Measurements from ENCODE around the gene CTNNBIP1.
A peak's percentile ranks its signal among the peaks of the same experiment; 100 is the strongest.

The CTNNBIP1 gene

DNA sequence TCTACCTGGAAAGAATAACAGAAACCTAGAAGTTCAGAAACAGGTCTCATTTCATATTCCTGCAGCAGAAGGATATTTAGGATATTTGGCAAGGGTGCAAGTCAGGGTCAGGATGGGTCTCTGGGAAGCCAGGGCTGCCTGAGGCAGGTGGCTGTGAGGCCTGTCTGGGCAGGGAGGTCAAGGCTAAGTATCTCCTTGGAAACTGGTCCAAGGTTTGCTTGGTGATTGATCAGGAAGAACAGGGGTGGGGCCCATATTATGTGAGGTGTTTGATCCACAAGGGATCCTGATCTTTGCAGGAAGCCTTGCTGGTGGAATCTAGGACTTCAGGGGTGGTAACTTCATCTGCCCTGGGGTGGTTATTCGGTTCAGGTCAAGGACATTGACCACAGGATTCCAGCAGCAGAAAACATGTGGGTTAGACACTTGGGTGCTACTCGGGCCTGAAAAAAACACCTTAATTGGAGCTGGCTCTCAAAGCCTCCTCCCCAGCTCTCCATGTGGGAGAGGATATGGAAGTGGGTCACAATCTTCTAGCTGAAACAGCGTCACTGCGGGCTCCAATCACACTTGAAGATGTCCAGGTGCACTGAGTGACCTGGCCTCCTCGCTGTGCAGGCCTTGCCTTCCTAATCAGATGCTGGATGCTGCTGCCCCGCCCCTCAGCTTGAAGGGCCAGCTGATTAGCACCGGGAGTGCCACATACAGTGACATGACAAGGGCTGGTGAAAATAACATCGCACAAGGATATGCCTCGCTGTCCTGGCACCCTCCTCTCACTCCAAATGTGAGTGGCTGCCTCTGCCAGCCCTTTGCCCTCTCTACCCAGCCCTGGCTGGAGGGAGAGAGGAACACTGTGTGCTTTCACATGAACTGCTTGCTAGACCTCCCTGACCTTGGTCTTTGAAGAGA is 8.7 kb downstream of the CTNNBIP1 start:
- Histone ChIP-seq H3K9me3 (ENCODE audit: control insufficient read depth, low read length) (no peaks in the 10 kb centered on the region), H3K4me3 (ENCODE audit: low read length) (peak overlapping the region; percentile 1), H3K36me3 (ENCODE audit: control insufficient read depth, insufficient read depth, low read length) (no peaks in the 10 kb centered on the region), H3K4me1 (ENCODE audit: control insufficient read depth, insufficient read depth, low read length) (peaks cover 40% of the 10 kb centered on the region), H3K27me3 (ENCODE audit: control insufficient read depth, insufficient read depth, low read length) (no peaks in the 10 kb centered on the region), H3K9ac (ENCODE audit: low read length) (peak overlapping the region; percentile 44)

DNA sequence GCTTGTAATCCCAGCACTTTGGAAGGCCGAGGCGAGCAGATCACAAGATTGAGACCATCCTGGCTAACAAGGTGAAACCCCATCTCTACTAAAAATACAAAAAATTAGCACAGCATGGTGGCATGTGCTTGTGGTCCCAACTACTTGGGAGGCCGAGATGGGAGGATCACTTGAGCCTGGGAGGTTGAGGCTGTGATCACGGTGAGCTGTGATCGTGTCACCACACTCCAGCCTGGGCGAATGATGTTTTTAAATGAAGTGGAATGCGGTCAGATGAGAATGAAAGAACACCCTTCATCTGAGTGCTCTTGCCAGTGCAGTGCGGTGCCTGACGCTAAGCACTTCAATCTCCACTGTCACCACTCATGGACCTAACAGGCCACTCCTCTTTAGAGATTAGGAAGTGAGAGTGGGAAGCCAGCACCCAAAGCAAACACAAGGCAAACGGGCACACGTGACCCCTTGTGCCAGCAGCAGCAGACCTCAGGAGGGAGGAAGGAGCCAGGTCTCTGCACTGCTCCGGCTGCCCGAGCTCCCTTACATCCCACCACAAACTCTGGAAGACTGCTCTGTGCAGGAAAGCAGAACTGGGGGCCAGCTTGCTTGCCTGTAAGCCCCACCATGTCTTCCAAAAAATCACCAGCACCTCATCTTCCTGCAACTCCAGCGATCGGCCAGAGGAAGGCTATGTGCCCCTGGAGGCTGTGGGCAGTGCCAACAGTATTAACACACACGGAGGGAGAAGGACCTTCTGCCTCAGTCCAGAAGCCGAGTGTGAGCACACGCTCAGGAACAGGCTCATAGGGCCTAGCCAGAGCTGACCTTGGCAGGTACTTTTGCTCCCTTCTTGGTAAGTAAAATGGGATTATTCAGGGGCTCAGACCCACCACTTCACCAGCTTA is 9.7 kb downstream of the CTNNBIP1 start:
- peaks cover 40% of the 10 kb centered on the region for H3K4me1 ChIP-seq (ENCODE audit: control insufficient read depth, insufficient read depth, low read length)
- peak overlapping the region; percentile 44 for H3K9ac ChIP-seq (ENCODE audit: low read length)

GRCh38 chr1:9894115-9894514 is 16.0 kb downstream of the CTNNBIP1 start:
- H3K4me3 ChIP-seq (ENCODE audit: low read length) = no peak overlapping the region
- H3K27me3 ChIP-seq (ENCODE audit: control insufficient read depth, insufficient read depth, low read length) = no peaks in the 10 kb centered on the region
- peaks cover 32% of the 10 kb centered on the region for H3K4me1 ChIP-seq (ENCODE audit: control insufficient read depth, insufficient read depth, low read length)
- H3K9me3 ChIP-seq (ENCODE audit: control insufficient read depth, low read length) = no peaks in the 10 kb centered on the region
- H3K9ac ChIP-seq (ENCODE audit: low read length) = no peak overlapping the region
- no peaks in the 10 kb centered on the region for H3K36me3 ChIP-seq (ENCODE audit: control insufficient read depth, insufficient read depth, low read length)

More for the DNA sequence above, 9.7 kb downstream of the CTNNBIP1 start:
- no peaks in the 10 kb centered on the region for H3K36me3 ChIP-seq (ENCODE audit: control insufficient read depth, insufficient read depth, low read length)
- H3K27me3 ChIP-seq (ENCODE audit: control insufficient read depth, insufficient read depth, low read length) = no peaks in the 10 kb centered on the region
- peak overlapping the region; percentile 1 for H3K4me3 ChIP-seq (ENCODE audit: low read length)
- H3K9me3 ChIP-seq (ENCODE audit: control insufficient read depth, low read length) = no peaks in the 10 kb centered on the region

DNA sequence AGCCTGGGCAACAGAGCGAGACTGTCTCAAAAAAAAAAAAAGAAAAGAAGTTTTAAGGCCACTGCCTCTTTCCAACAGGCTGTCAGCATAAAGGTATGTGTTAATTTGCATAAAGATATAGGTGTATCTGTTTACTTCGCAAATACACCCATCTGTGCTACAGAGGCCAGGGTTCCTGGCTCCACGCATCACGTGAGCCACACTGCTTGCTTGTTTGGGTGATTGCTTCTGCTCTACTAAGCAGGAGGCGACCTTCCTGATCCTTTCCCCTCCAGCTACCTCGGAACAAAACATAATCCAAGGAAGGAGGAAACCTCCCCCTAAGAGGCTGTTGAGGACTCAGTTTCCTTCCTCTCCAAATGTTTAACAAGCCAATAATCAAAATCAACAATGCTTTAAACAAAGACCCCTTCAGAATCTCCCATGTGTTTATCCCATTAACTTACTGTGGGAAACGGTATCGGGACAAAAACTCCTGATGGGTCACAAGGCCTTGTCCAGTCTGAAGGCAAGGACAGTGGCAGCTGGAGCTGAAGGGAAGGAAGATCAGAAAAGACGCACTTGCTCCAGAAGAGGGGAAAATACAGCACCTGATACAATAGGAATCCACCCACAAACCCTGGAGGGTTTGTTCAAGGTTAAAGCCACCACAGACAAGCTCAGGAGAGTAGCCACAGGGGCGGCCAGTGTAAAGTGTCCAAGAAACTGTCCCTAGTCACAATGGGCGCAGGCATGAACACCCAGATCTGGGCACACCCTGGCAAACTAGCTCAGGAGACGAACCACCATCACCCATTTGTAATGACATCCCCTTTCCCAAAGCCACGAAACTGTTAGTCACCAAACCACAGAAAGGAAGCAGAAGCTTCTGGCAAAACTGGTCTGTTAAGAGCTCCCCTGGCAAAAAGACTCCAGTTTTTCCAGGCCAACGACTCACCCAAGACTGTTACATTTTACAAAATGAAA is 17.2 kb downstream of the CTNNBIP1 start:
- Histone ChIP-seq H3K9me3 (ENCODE audit: control insufficient read depth, low read length) (no peaks in the 10 kb centered on the region), H3K27me3 (ENCODE audit: control insufficient read depth, insufficient read depth, low read length) (no peaks in the 10 kb centered on the region), H3K9ac (ENCODE audit: low read length) (peak overlapping the region; percentile 50), H3K36me3 (ENCODE audit: control insufficient read depth, insufficient read depth, low read length) (no peaks in the 10 kb centered on the region), H3K4me1 (ENCODE audit: control insufficient read depth, insufficient read depth, low read length) (peaks cover 32% of the 10 kb centered on the region), H3K4me3 (ENCODE audit: low read length) (no peak overlapping the region)

GRCh38 chr1:9891207-9891606 is 18.9 kb downstream of the CTNNBIP1 start:
- Histone ChIP-seq H3K9ac (ENCODE audit: low read length) (peak overlapping the region; percentile 24), H3K4me1 (ENCODE audit: control insufficient read depth, insufficient read depth, low read length) (peaks cover 32% of the 10 kb centered on the region), H3K27me3 (ENCODE audit: control insufficient read depth, insufficient read depth, low read length) (no peaks in the 10 kb centered on the region), H3K9me3 (ENCODE audit: control insufficient read depth, low read length) (no peaks in the 10 kb centered on the region), H3K4me3 (ENCODE audit: low read length) (no peak overlapping the region), H3K36me3 (ENCODE audit: control insufficient read depth, insufficient read depth, low read length) (no peaks in the 10 kb centered on the region)

GRCh38 chr1:9890224-9890731 is 19.8 kb downstream of the CTNNBIP1 start:
- Histone ChIP-seq H3K36me3 (ENCODE audit: control insufficient read depth, insufficient read depth, low read length) (no peaks in the 10 kb centered on the region), H3K4me1 (ENCODE audit: control insufficient read depth, insufficient read depth, low read length) (peaks cover 32% of the 10 kb centered on the region), H3K27me3 (ENCODE audit: control insufficient read depth, insufficient read depth, low read length) (no peaks in the 10 kb centered on the region), H3K9ac (ENCODE audit: low read length) (peak overlapping the region; percentile 50), H3K9me3 (ENCODE audit: control insufficient read depth, low read length) (no peaks in the 10 kb centered on the region), H3K4me3 (ENCODE audit: low read length) (no peak overlapping the region)

DNA sequence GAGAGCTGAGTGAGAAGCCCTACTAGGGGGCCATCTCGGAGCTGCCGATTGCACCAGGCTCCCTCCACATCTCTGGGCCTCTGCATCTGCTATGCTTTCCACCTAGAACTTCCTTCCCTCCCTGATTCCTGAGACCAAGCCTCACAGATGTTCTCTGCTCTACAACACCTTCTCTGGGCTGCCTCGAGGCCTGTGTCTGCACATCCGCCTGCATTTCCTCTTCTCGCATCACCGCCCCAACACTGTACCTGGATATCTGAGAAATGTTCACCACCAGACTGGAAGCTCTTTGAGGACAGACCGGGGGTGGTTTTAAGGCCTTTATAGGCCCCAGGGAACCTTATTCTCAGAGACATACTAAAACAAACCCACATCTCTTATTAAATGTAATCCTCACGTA is 20.7 kb downstream of the CTNNBIP1 start:
- peak overlapping the region; percentile 9 for H3K9ac ChIP-seq (ENCODE audit: low read length)
- no peaks in the 10 kb centered on the region for H3K27me3 ChIP-seq (ENCODE audit: control insufficient read depth, insufficient read depth, low read length)
- H3K36me3 ChIP-seq (ENCODE audit: control insufficient read depth, insufficient read depth, low read length) = no peaks in the 10 kb centered on the region
- no peak overlapping the region for H3K4me3 ChIP-seq (ENCODE audit: low read length)
- no peaks in the 10 kb centered on the region for H3K9me3 ChIP-seq (ENCODE audit: control insufficient read depth, low read length)
- H3K4me1 ChIP-seq (ENCODE audit: control insufficient read depth, insufficient read depth, low read length) = peaks cover 32% of the 10 kb centered on the region

GRCh38 chr1:9888886-9889285 is 21.2 kb downstream of the CTNNBIP1 start:
- H3K9ac ChIP-seq (ENCODE audit: low read length) = no peak overlapping the region

GRCh38 chr1:9887070-9887469 is 23.0 kb downstream of the CTNNBIP1 start:
- peaks cover 14% of the 10 kb centered on the region for H3K4me1 ChIP-seq (ENCODE audit: control insufficient read depth, insufficient read depth, low read length)
- H3K36me3 ChIP-seq (ENCODE audit: control insufficient read depth, insufficient read depth, low read length) = no peaks in the 10 kb centered on the region
- H3K9me3 ChIP-seq (ENCODE audit: control insufficient read depth, low read length) = no peaks in the 10 kb centered on the region
- H3K9ac ChIP-seq (ENCODE audit: low read length) = no peak overlapping the region
- no peaks in the 10 kb centered on the region for H3K27me3 ChIP-seq (ENCODE audit: control insufficient read depth, insufficient read depth, low read length)
- H3K4me3 ChIP-seq (ENCODE audit: low read length) = no peak overlapping the region

More at GRCh38 chr1:9888886-9889285, 21.2 kb downstream of the CTNNBIP1 start:
- H3K27me3 ChIP-seq (ENCODE audit: control insufficient read depth, insufficient read depth, low read length) = no peaks in the 10 kb centered on the region
- no peaks in the 10 kb centered on the region for H3K36me3 ChIP-seq (ENCODE audit: control insufficient read depth, insufficient read depth, low read length)
- no peak overlapping the region for H3K4me3 ChIP-seq (ENCODE audit: low read length)
- no peaks in the 10 kb centered on the region for H3K9me3 ChIP-seq (ENCODE audit: control insufficient read depth, low read length)
- peaks cover 31% of the 10 kb centered on the region for H3K4me1 ChIP-seq (ENCODE audit: control insufficient read depth, insufficient read depth, low read length)

DNA sequence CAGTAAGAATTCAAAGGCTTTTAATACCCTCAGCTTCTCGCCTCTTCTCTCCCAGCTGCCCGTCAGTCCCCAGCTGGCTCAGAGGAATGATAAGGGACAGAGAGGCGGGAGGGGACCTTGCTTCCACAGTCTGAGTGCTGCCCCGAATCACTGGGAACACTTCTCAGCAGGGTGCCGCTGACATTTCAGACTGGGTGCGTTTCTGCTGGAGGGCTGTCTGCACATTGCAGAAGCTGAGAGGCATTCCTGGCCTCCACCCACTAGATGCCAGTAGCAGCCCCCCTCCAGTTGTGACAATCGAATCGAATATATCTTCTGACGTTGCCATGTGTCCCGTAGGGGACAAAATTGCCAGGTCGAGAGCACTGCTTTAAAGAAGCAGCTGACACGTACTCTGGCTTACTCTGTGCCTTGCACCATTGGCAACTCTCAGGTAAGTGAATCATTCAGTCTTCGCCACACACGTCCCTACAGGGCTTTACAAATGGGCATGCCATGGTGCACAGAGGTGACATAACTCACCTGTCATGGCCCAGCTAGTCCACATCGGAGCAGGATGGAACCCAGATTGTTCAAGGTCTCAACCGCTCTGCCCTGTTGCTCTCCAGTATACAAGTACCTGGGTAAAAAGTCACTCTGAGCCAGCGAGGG is 23.9 kb downstream of the CTNNBIP1 start:
- Histone ChIP-seq H3K4me3 (ENCODE audit: low read length) (no peak overlapping the region), H3K27me3 (ENCODE audit: control insufficient read depth, insufficient read depth, low read length) (no peaks in the 10 kb centered on the region), H3K9me3 (ENCODE audit: control insufficient read depth, low read length) (no peaks in the 10 kb centered on the region), H3K36me3 (ENCODE audit: control insufficient read depth, insufficient read depth, low read length) (no peaks in the 10 kb centered on the region), H3K4me1 (ENCODE audit: control insufficient read depth, insufficient read depth, low read length) (peaks cover 12% of the 10 kb centered on the region), H3K9ac (ENCODE audit: low read length) (no peak overlapping the region)

GRCh38 chr1:9884805-9885204 is 25.3 kb downstream of the CTNNBIP1 start:
- Histone ChIP-seq H3K4me3 (ENCODE audit: low read length) (no peak overlapping the region), H3K9ac (ENCODE audit: low read length) (no peak overlapping the region), H3K27me3 (ENCODE audit: control insufficient read depth, insufficient read depth, low read length) (no peaks in the 10 kb centered on the region), H3K4me1 (ENCODE audit: control insufficient read depth, insufficient read depth, low read length) (no peaks in the 10 kb centered on the region), H3K36me3 (ENCODE audit: control insufficient read depth, insufficient read depth, low read length) (no peaks in the 10 kb centered on the region), H3K9me3 (ENCODE audit: control insufficient read depth, low read length) (no peaks in the 10 kb centered on the region)

Data from mucosa of stomach (tissue), 1 donor.